Colonic mucosa (tissue), 4 donors: Measurements from ENCODE around the gene ELMO1. TPM values are rescaled to one million over a fixed set of nuclear protein-coding genes. Genes with fewer than 3 reads are reported as not detected.

ENCODE experiments used
- DNase-seq: peaks from one replicate; pipeline ENCODE4 v3.0.0-alpha.2; 2020
- H3K27ac ChIP-seq: fragments of 200-600 bp; one replicate; pipeline ENCODE4 v1.8.0; 2021
- H3K27me3 ChIP-seq: fragments of 200-600 bp; one replicate; pipeline ENCODE4 v1.8.0; 2021
- H3K36me3 ChIP-seq: fragments of 200-600 bp; one replicate; pipeline ENCODE4 v1.8.0; 2021
- H3K4me1 ChIP-seq: fragments of 200-600 bp; one replicate; pipeline ENCODE4 v1.8.0; 2021; ENCODE audit warnings: mild to moderate bottlenecking
- H3K4me3 ChIP-seq: fragments of 200-600 bp; one replicate; pipeline ENCODE4 v1.8.0; 2021
- H3K9ac ChIP-seq, 2 donors: one replicate each; pipeline ENCODE4 v1.7.0; 2013; ENCODE audit warnings: control low read depth in 2 of 2, low read depth in 2 of 2, low read length in 2 of 2
- H3K9me3 ChIP-seq: fragments of 200-600 bp; one replicate; pipeline ENCODE4 v1.8.0; 2021
- CTCF ChIP-seq: fragments of 200-600 bp; IDR thresholded peaks from one replicate; pipeline ENCODE4 v1.8.0; 2022; ENCODE audit warnings: antibody characterized with exemption, mild to moderate bottlenecking
- intact Hi-C: fragments of 100-400 bp; cut with DNase I; formaldehyde crosslinking; loops from one replicate; pipeline ENCODE4 v1.14.1; 2022
- total RNA-seq, 2 donors: library from RNA; stranded (reverse); fragmentation: NEBNext Ultra II Directional in 1 of 2; extraction: Animal tissue kit (Norgen Biotek cat#: 25700) in 1 of 2; gene quantifications; one replicate each; pipeline ENCODE4 v1.2.1, GENCODE V29; 2021
- donor health status: healthy.
- donor health status: DM: no; HTN: no; CAD: no.
- donor health status: DM: no; HTN: no; CAD: no.

ELMO1 gene
- total RNA-seq, 2 donors from 2014 or later = 4.2 to 4.7 TPM

DNA sequence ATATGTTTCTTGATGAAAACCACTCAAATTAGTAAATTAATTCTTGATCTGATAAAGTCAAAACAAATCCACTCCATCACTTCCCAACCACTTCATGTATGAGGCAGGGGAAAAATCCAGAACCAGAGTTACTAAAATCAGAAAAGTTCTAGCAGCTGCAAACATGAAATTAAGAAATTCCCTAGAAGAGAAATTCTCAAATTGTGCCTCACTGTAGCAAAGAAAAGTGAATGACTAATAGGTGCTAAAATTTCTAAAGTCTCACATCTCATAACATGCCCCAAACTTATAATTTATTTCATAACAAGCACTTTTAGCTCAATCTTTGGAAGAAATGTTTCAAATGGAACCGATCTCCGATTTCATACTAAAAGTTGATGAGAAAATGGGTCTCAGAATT lies 379.3 kb downstream of the ELMO1 start:
- intact Hi-C loops = no loop called here
- no peak overlapping the region for H3K4me3 ChIP-seq
- TF ChIP-seq CTCF = no peak

DNA sequence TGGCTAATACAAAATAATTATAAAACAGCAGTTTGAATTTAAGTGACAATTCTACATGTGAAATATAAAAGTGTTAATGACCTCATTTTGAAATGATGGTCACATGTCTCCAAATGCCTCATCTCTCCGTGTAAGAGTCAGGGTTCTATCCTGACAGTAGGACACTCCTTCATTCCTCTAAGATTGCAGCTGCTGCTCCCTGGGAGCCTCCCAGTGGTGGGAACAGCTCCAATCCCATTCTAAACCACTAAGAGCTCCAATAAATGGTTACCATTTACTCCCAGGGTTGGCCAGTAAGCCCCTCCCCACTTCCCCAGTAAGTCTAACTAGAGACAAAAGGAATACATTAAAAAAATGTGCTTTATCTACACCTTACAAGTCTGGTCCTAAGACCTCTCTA lies 379.8 kb downstream of the ELMO1 start:
- no peak for DNase-seq
- TF ChIP-seq CTCF = no peak
- Histone ChIP-seq H3K27ac (no peak overlapping the region), H3K9ac (no peak overlapping the region), H3K36me3 (no peaks in the 10 kb centered on the region), H3K4me3 (no peak overlapping the region), H3K27me3 (no peaks in the 10 kb centered on the region), H3K4me1 (no peaks in the 10 kb centered on the region), H3K9me3 (no peaks in the 10 kb centered on the region)
- intact Hi-C loops = no loop called here

More for the DNA sequence above, 379.3 kb downstream of the ELMO1 start:
- Histone ChIP-seq H3K9ac (no peak overlapping the region), H3K36me3 (no peaks in the 10 kb centered on the region), H3K27ac (no peak overlapping the region), H3K27me3 (no peaks in the 10 kb centered on the region), H3K4me1 (no peaks in the 10 kb centered on the region), H3K9me3 (no peaks in the 10 kb centered on the region)
- no peak for DNase-seq

DNA sequence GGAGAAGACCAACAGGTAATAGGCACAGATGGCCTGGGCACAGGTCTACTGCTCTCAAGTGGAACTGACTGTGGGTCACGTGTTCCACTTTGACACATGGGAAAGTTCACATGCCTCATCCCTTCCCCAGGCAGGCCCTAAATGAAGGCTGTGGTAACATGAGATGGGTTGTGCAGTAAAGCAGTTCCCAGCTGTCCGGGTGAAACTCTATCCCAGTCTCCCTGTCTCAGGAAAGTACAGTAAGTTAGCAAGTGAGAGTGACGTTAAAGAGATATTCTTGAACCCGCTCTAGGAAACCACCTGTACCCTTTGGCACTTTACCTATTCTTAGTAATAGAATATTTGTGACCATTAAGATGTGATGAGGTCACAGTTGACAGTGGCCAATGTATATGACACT lies 380.6 kb downstream of the ELMO1 start:
- H3K36me3 ChIP-seq = no peaks in the 10 kb centered on the region

GRCh38 chr7:37065779-37066271 lies 382.8 kb downstream of the ELMO1 start:
- no peak overlapping the region for H3K9ac ChIP-seq
- no peak overlapping the region for H3K27ac ChIP-seq
- no peaks in the 10 kb centered on the region for H3K36me3 ChIP-seq
- no peak for DNase-seq
- H3K27me3 ChIP-seq = no peaks in the 10 kb centered on the region
- no peaks in the 10 kb centered on the region for H3K4me1 ChIP-seq
- H3K9me3 ChIP-seq = no peaks in the 10 kb centered on the region
- no peak for TF ChIP-seq CTCF
- intact Hi-C loops = no loop called here
- H3K4me3 ChIP-seq = no peak overlapping the region

More for the DNA sequence above, 380.6 kb downstream of the ELMO1 start:
- Histone ChIP-seq H3K4me1 (no peaks in the 10 kb centered on the region), H3K27ac (no peak overlapping the region), H3K9me3 (no peaks in the 10 kb centered on the region), H3K4me3 (no peak overlapping the region), H3K27me3 (no peaks in the 10 kb centered on the region), H3K9ac (no peak overlapping the region)
- no peak for DNase-seq
- TF ChIP-seq CTCF = no peak
- intact Hi-C loops = no loop called here

- intact Hi-C loops = no loop called here
- H3K36me3 ChIP-seq = no peaks in the 10 kb centered on the region
- no peaks in the 10 kb centered on the region for H3K27me3 ChIP-seq
- H3K4me3 ChIP-seq = no peak overlapping the region
- no peak for TF ChIP-seq CTCF
- no peak overlapping the region for H3K27ac ChIP-seq
- H3K9ac ChIP-seq = no peak overlapping the region
- H3K9me3 ChIP-seq = no peaks in the 10 kb centered on the region
- DNase-seq = no peak
- no peaks in the 10 kb centered on the region for H3K4me1 ChIP-seq
These were observed 386.2 kb downstream of the ELMO1 start for GRCh38 chr7:37062560-37062859.
